HG02678 (cell line): ENCODE data around the gene TSPAN19.
"Not testable (repeated sequence)": the region's sequence is repeated elsewhere in the genome, so short reads cannot be mapped to it uniquely, and the experiment has no call there.

Experiments used
- ATAC-seq: cut with Tn5 transposase; IDR thresholded peaks from one replicate; pipeline ENCODE4 v1.9.1; 2021; ENCODE audit warnings: mild to moderate bottlenecking, moderate library complexity; ENCODE audit not compliant: unreplicated experiment

TSPAN19 gene

DNA sequence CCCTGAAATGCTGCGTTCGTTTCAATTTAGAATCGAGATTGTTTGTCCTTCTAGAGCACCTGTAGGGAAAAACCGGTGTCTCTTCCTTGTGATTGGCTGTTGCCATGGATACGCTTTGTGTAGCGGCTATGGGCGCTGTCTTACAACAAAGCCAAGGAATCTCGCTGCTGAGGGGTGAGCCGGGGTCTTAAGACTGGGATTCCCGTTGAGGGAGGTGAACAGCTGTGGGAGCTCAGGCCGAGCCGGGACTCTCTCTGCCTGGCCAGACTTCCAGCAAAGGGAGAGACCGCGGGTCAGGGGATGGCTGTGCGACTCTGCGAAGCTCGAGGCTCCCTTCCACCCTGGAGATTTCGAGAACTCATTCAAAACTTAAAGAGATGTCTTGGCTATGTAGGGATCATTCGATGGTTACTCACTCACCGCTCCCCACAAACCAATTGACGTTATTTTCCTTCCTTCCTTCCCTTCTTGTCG is at the start of gene TSPAN19, which contains the start of gene LRRIQ1:
Gene TSPAN19, minus strand, starts transcription at position 44 of the 474 bp plus-strand sequence. CDS start 6,331 bp downstream, outside the sequence.
Gene LRRIQ1, plus strand, starts transcription at position 118 of the 474 bp plus-strand sequence. CDS start 1,826 bp downstream, outside the sequence.
- ATAC-seq = peak; percentile 95

DNA sequence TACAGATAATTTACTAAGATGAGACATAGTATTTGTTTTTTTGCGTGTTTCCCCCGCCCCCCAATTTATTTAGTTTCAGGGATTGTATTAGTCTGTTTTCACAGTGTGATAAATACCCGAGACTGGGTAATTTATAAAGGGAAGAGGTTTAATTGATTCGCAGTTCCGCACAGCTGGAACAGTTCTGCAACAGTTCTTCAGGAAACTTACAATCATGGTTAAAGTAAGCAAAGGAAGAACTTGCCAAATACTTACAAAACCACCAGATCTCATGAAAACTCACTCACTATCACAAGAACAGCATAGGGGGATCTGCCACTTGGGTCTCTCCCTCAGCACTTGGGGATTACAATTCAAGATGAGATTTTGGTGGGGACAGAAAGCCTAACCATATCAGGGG is 49.0 kb upstream of the TSPAN19 start:
- ATAC-seq = no peak

DNA sequence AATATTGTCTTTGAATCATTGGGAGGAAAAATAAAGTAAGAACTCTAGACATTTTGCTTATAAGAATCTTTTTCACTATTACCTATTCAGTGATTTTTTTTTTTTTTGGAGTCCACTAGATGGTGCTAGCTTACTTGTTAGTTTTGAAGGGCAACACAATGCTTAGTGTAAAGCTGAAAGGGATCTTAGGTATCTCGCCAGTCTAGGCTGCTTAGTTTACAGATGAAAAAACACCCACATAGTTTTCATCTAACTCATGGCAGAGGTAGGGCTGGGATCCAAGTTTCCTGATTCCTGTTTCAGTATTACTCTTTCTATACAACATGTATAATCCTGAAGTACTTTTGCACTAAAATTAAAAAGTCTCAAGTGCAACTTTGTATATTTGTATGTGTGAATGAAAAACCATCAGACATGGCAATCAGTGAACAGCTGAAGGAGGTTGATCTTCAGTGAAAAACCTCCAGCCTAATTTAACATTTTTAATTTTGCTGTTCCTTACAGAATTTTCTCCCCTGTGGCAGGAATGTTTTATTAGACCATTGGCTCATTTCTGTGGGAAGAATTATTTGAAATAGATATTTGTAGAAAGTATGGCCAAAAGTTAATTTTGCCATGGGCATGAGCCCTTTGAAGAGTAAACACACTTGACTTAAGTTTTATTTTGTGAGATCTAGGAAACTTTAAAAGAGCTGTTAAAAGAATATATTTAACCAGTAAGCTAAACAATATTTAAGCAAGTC is 40.8 kb upstream of the TSPAN19 start:
- peak; percentile 69 for ATAC-seq

DNA sequence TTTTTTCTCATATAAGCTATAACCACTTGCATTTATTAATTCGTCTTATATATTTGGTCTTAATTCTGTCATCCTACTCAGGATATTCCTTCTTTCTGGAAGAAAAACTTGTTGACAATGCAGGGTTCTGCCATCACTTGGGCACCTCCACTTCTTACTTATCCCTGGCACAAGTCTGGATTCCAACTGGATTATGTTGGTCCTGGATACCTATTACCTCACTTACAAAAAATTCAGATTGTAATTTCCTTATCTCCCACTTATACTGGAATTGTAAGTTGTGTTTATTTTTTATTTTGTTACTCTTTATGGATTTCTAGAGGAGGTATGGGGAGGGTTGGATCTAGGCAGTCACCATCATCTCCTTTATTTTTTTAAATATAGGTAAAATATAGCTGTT is 36.7 kb upstream of the TSPAN19 start:
- no peak for ATAC-seq

DNA sequence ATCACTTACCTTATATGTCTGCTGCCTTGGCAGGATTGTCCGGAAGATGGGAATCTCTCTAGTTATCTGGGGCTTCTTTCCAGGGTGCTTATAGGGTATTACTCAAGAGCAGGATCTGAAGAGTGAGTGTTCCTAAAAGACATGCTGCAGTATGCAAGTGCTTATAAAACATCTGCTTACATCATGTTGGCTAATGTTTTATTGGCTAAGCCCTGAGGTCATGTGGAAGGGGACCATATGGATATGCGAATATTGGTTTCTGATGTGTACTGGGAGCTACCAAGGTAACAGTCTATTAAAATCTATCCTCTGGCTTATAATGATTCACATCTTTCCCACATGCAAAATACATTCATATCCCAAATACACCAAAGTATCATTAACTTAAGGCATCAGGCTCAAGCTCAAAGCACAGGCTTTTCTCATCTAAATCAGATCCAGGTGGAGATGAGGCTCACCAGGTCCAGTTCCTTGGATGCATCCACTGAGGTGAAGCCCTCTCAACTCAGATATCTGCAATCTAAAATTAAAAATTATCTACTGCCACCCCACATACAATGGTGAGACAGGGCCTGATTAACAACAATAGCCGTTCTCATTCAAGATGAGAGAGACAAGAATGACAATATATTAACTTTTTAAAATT is 29.9 kb upstream of the TSPAN19 start:
- no peak for ATAC-seq

DNA sequence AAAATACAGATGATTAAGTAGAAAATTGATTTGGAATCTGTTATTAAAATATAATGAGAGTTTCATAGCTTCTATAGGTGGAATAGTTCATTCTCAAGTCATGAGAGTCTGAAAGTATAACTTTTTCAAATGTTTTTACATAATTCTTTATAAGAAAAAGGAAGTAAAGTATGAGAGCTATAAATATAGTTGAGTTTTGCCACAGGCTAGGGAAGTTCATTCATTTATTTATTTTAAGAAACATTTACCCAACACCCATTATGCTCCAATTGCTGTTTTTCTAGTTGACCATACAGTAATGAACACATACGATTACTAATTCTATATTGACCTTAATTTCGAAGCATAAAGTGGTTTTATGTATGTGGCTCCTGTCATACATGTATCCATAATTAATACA is 24.8 kb upstream of the TSPAN19 start:
- no peak for ATAC-seq

DNA sequence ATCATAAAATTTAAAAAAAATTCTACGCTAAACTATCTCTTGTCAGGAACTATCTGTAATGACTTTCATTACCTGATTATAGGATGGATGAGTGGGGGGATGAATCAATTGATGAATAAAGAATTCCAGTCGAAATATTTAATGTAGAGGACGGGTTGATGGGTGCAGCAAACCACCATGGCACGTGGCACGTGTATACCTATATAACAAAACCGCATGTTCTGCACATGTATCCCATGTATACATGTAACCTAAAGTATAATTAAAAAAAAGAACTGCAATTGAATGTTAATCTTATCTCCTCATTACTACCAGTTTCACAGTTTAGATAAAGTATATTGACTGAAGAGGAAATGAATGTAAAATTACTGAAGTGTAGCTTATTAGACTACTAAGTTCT is 23.5 kb upstream of the TSPAN19 start:
- ATAC-seq = no peak

DNA sequence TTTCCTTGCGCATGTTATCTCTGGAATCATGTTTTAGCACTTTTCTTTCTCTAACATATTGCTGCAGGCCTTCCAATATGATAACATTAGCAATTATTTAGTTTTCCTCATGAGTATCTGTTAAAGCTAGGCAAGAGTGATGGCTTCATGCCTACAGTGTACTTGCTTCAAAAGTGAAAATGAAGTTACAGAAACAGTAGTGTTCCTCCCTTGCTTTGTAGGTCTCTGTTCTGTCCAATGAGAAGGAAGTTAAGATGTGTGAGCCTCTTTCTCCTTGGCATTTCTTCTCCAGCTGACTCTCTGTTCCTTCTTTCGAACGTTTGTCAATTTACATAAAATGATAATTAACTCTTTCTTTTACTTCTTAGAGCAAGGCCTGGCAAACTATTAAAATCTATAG is 22.3 kb upstream of the TSPAN19 start:
- no peak for ATAC-seq

DNA sequence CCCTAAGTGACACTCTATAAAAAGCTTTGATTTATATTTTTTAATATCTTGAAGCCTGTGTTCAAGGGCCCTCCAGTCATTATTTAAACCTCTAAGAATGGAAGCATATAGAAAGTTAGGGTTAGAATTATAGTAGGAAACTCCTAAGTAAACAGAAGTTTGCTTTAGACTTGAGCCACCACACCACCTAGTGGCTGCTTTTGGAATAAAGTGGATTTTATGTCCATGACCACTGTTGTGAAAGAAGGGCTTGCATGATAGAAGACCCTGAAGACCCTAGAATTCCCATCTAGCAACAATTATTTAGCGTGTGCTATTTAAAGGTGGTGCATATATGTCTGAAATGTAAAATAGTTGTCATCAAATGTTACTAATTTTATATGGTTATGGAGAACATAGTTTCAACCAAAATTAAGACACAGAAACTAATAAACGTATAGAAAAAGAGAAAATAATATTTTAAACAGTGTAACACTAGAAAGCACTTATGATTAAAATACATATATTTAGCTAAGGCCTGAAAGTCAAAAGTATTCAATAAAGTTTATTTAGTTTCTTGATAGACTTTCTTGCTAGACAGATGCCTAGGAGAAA is 21.4 kb upstream of the TSPAN19 start:
- peak; percentile 79 for ATAC-seq

DNA sequence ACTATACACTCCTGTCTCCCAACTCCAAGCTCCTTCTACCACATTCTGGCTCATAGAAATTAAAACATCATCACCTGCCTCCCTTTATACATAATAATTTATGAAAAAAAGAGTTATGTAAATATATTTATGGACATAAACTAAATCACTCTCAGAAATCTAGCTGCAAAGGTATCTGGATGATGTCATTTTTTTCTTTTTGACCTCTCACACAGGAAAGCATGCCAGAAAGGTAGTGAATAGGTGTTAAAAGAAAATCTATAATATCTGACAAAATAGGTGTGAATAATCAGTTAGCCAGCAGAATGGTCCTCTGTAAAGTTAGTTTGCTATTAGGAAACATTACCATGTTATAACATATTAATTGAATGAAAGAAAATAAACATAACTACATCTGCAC is 7.8 kb upstream of the TSPAN19 start:
- ATAC-seq = no peak

DNA sequence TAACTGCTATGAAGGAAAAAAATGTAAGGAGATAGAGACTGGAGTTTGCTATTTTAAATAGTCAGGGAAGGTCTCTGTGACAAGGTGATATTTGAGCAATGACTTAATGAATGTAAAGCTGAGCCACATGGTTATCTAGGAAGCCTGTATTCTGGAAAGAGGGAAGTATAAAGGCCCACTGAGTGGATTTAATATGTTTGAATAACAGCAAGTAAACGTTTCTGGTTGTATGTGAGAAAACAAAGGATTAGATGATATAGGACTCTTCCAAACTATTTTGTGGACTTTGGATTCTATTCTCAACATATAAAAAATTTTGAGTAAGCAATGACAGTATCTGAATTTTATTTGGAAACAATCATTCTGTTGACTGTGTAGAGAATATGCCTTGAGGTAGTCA is 5.3 kb upstream of the TSPAN19 start:
- no peak for ATAC-seq

DNA sequence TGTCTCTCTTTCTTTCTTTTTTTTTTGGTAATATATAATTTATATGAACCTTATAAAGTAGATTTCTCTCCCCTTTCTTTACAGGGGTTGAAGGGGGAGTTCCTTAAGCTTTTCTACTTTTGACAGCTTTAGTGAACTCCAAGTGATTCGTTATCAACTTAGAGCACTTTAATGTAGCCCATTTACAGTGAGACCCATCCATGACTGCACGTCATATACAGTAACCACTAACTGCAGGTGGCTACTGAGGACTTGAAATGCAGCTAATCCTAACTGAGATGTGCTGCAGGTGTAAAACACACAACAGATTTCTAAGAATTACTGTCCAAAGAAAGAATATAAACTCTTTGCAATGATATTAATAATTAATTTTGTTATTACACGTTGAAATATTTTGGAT is 656 bp upstream of the TSPAN19 start:
- ATAC-seq = no peak

DNA sequence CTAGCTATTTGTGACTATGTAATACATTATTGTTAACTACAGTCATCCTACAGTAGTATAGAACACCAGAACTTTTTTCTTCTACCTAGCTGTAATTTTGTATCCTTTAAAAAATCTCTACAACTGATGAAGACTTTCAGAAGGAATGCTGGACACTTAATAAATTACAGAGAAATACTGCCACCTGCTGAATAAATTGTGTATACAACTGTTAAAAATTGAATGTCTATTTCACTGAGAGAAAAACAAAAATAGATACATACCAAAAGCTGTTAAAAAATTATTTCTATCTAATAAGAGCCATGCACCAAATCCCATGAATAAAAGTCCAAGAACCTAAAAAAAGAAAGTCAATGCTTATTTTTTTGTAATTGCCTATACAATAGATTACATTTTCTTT is 6.6 kb downstream of the TSPAN19 start:
- ATAC-seq = no peak

DNA sequence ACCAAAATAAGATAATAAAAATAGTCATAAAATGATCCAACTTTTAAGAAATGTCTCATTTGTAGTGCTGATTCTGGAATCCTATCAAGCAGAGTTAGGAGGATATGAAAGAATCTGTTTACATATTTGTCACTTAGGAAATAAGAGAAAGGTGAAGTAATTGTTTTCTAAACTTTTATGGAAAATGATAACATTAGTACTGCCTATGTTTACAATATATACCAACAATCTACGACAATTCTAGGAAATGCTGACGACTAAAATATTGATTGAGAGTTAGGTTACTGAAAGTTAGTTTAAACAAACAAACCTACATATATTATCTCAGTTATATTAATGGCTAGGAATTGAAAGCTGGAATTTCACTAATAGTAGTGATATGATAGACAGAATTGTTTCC is 18.0 kb downstream of the TSPAN19 start:
- no peak for ATAC-seq

DNA sequence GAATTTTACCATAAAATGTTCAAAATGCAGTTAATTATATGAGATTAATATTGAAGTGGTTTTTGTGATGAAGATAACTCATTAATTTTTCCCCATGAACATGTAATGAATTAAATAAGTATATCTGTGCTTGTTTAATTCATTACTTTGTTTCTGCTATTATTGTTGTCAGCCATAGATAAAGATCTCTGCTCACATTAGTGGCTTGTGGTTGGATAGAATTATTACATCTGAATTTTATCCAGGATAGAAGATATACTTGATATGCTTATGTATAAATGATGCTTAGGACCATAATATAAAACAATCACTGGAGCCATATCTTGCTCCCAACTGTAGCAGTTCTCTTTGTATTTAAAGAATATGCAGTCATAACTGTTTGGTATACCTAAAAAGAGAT is 18.5 kb downstream of the TSPAN19 start:
- no peak for ATAC-seq

DNA sequence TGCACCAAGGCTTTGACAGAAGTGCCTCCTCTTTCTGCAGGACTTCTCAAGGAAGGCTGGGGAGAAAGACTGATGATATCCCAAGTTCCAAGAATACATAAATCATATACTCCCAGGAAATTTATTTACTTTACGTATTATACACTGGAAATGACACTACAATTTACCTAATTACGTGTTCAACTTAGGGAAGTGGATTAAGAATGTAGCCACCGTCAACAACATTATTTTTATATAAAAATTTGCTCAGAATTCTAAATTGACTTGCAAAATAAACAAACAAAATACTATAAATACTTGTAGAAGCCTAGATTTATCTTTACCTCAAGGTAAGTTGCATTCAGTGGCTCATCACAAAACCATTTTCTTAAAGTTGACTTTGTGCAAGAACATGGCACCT is 18.9 kb downstream of the TSPAN19 start:
- no peak for ATAC-seq

DNA sequence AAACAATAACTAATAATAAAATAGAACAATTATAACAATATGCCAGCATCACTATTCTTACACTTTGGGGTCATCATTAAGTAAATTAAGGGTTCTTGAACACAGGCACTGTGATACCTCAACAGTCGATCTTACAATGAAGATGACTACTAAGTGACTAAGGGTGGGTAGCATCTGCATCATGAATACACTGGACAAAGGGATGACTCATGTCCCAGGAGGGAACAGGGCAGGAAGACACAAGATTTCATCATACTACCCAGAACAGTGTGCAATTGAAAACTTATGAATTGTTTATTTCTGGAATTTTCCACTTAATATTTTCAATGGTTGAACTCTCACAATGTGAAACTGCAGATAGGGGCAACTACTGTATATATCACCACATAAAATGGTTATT is 19.7 kb downstream of the TSPAN19 start:
- no peak for ATAC-seq

DNA sequence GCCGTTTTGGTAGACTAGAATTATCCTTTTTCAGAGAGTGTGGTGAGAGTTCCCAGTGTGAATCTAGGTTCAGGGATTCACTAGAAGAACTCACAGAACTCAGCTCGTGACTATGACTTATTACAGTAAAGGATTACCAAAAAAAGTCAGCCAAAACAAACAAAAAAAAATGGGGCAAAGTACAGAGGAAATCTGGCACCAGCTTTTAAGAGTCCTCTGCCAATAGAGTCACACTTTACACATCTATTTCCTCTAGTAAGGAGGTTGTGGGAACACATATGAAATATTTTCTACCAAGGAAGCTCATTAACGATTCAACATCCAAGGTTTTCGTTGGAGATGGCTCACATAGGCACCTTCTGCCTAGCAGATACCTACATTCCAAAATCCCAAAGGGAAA is 28.2 kb downstream of the TSPAN19 start:
- ATAC-seq = no peak

DNA sequence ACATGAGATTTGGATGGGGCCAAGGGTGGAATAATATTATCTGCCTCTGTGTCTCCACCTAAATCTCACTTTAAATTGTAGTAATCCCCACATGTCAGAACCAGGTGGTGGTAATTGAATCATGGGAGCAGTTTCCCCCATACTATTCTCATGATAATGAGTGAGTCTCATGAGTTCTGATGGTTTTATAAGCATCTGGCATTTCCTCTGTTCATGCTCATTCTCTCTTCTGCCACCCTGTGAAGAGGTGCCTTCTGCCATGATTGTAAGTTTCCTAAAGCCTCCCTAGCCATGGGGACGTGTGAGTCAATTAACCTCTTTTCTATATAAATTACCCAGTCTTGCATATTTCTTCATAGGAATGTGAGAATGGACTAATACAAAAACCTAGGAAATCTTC is 29.9 kb downstream of the TSPAN19 start:
- no peak for ATAC-seq

DNA sequence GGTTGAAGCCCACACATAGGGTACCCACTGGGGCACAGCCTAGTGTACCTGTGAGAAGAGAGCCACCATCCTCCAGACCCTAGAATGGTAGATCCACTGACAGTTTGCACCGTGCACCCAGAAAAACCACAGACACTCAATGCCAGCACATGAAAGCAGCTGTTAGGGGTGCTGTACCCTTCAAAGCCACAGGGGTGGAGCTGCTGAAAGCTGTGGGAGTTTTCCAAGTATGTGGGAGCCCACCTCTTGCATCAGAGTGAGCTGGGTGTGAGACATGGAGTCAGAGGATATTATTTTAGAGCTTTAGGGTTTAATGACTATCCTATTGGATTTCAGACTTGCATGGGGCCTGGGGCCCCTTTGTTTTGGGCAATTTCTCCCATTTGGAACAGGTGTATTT is 30.5 kb downstream of the TSPAN19 start:
- ATAC-seq = no peak

DNA sequence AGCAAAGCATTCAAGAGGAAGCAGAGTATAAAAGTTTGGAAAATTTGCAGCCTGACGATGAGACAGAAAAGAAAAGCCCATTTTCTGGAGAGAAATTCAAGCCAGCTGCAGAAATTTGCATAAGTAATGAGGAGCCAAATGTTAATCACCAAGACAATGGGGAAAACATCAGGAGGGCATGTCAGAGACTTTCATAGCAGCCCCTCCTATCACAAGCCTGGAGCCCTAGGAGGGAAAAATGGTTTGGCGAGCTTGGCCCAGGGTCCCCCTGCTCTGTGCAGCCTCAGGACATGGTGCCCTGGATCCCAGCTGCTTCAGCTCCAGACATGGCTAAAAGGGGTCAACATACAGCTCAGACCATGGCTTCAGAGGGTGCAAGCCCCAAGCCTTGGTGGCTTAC is 31.0 kb downstream of the TSPAN19 start:
- ATAC-seq = not testable (repeated sequence)

DNA sequence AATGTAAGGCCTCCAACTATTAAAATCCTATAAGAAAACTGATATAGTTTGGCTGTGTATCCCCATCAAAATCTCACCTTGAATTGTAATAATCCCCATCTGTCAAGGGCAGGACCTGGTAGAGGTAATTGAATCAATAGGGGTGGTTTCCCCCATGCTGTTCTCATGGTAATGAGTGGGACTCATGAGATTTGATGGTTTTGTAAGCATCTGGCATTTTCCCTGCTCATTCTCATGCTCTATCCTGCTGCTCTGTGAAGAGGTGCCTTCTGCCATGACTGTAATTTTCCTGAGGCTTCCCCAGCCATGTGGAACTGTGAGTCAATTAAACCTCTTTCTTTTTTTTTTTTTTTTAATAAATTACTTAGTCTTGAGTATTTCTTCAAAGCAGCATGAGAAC is 31.9 kb downstream of the TSPAN19 start:
- ATAC-seq = no peak
